Ascending aorta (tissue), 2 donors: ENCODE results near the gene FAM170B. TPM values are rescaled to one million over a fixed set of nuclear protein-coding genes. Genes with fewer than 3 reads are reported as not detected.

Experiments
- DNase-seq, 2 donors: peaks; one replicate each; pipeline ENCODE4 v3.0.0-alpha.2; 2019; ENCODE audit warnings: low spot score in 2 of 2
- H3K27ac ChIP-seq, 2 donors: fragments of 200-600 bp; sonication (generic); one replicate each; pipeline ENCODE4 v1.5.1; 2016 to 2017; ENCODE audit warnings: mild to moderate bottlenecking in 1 of 2
- H3K27me3 ChIP-seq: fragments of 200-600 bp; sonication (generic); one replicate; pipeline ENCODE4 v1.5.1; 2017
- H3K36me3 ChIP-seq, 2 donors: fragments of 200-600 bp; sonication (generic); one replicate each; pipeline ENCODE4 v1.5.1; 2016
- H3K4me1 ChIP-seq, 2 donors: fragments of 200-600 bp; sonication (generic); one replicate each; pipeline ENCODE4 v1.5.1; 2016 to 2017; ENCODE audit warnings: mild to moderate bottlenecking in 1 of 2
- H3K4me3 ChIP-seq, 2 donors: fragments of 200-600 bp; sonication (generic); one replicate each; pipeline ENCODE4 v1.5.1; 2016 to 2017; ENCODE audit warnings: mild to moderate bottlenecking in 1 of 2
- H3K9me3 ChIP-seq, 2 donors: fragments of 200-600 bp; sonication (generic); one replicate each; pipeline ENCODE4 v1.5.1; 2016
- CTCF ChIP-seq, 3 experiments: fragments of 200-600 bp in 2 of 3; fragments of 450-650 bp in 1 of 3; sonication (generic) in 2 of 3; IDR thresholded peaks; one replicate each; pipeline ENCODE4 v1.5.1; 2016 to 2019; ENCODE audit warnings: antibody characterized with exemption in 3 of 3, mild to moderate bottlenecking in 1 of 3, moderate library complexity in 1 of 3
- intact Hi-C: fragments of 100-400 bp; cut with DNase I; formaldehyde crosslinking; loops from one replicate; pipeline ENCODE4 v1.15.1; 2023
- total RNA-seq: library from RNA; depleted of rRNA; stranded (reverse); fragments of >200 nt; gene quantifications from one replicate; pipeline ENCODE4 v1.1.0, GENCODE V29; 2016

The FAM170B gene
- total RNA-seq, 1 donor from 2014 or later: not detected

- no peaks in the 10 kb centered on the region for H3K36me3 ChIP-seq
- H3K27me3 ChIP-seq: no peaks in the 10 kb centered on the region
- TF ChIP-seq CTCF (IDR thresholded peaks at IDR 0.05): no peak
- peak overlapping the region; percentile 47 to 64 for H3K27ac ChIP-seq
- no peak overlapping the region for H3K4me3 ChIP-seq
- H3K4me1 ChIP-seq: peaks cover 5 to 32% of the 10 kb centered on the region in 2 donors
- no peaks in the 10 kb centered on the region for H3K9me3 ChIP-seq
- intact Hi-C loops: no loop called here
- DNase-seq: peak in 1 of 2 donors; percentile 56
These were observed 36.9 kb downstream of the FAM170B start for GRCh38 chr10:49096890-49097445.

GRCh38 chr10:49094646-49095045 lies 39.2 kb downstream of the FAM170B start:
- H3K27ac ChIP-seq: peak overlapping the region; percentile 36 to 73
- peak overlapping the region in 1 of 2 donors; percentile 5 for H3K4me3 ChIP-seq
- no peaks in the 10 kb centered on the region for H3K36me3 ChIP-seq
- no peak for TF ChIP-seq CTCF (IDR thresholded peaks at IDR 0.05)
- H3K4me1 ChIP-seq: peaks cover 15 to 45% of the 10 kb centered on the region in 2 donors
- peak in 1 of 2 donors; percentile 59 for DNase-seq
- no peaks in the 10 kb centered on the region for H3K9me3 ChIP-seq
- no peaks in the 10 kb centered on the region for H3K27me3 ChIP-seq
- intact Hi-C loops: no loop called here

- peak in 1 of 2 donors; percentile 45 for DNase-seq
- intact Hi-C loops: no loop called here
- no peaks in the 10 kb centered on the region for H3K36me3 ChIP-seq
- no peaks in the 10 kb centered on the region for H3K27me3 ChIP-seq
- peaks cover 15 to 47% of the 10 kb centered on the region in 2 donors for H3K4me1 ChIP-seq
- no peaks in the 10 kb centered on the region for H3K9me3 ChIP-seq
- H3K4me3 ChIP-seq: no peak overlapping the region
- no peak for TF ChIP-seq CTCF (IDR thresholded peaks at IDR 0.05)
- H3K27ac ChIP-seq: peak overlapping the region in 1 of 2 donors; percentile 36
These were observed 39.9 kb downstream of the FAM170B start for GRCh38 chr10:49093922-49094321.

GRCh38 chr10:49092477-49092876 lies 41.3 kb downstream of the FAM170B start:
- no peak for TF ChIP-seq CTCF (IDR thresholded peaks at IDR 0.05)
- intact Hi-C loops: no loop called here
- Histone ChIP-seq H3K9me3 (no peaks in the 10 kb centered on the region), H3K27ac (no peak overlapping the region), H3K27me3 (no peaks in the 10 kb centered on the region), H3K36me3 (no peaks in the 10 kb centered on the region), H3K4me3 (no peak overlapping the region), H3K4me1 (peaks cover 15 to 47% of the 10 kb centered on the region in 2 donors)
- peak in 1 of 2 donors; percentile 46 for DNase-seq

- intact Hi-C loops: no loop called here
- no peaks in the 10 kb centered on the region for H3K9me3 ChIP-seq
- no peak overlapping the region for H3K4me3 ChIP-seq
- H3K27ac ChIP-seq: no peak overlapping the region
- peaks cover 15 to 43% of the 10 kb centered on the region in 2 donors for H3K4me1 ChIP-seq
- no peak for TF ChIP-seq CTCF (IDR thresholded peaks at IDR 0.05)
- no peaks in the 10 kb centered on the region for H3K36me3 ChIP-seq
- DNase-seq: peak in 1 of 2 donors; percentile 47
- no peaks in the 10 kb centered on the region for H3K27me3 ChIP-seq
These were observed 42.2 kb downstream of the FAM170B start for GRCh38 chr10:49091450-49092210.
